Measurements from ENCODE around the gene BCAS3.

GRCh38 chr17:61076621-61077031 is 399.0 kb downstream of the BCAS3 start:
- TF ChIP-seq CTCF (IDR thresholded peaks at IDR 0.05): no peak
- no peak for TF ChIP-seq POLR2A (IDR thresholded peaks at IDR 0.05)

All from ovary (tissue), 3 donors.